ENCODE measurements around the gene BSG. TPM values are rescaled to one million over a fixed set of nuclear protein-coding genes. Genes with fewer than 3 reads are reported as not detected.

BSG gene
- polyA plus RNA-seq, 2 of the 4 experiments (the other 2 are of a cell fraction), result 285 to 579 TPM

DNA sequence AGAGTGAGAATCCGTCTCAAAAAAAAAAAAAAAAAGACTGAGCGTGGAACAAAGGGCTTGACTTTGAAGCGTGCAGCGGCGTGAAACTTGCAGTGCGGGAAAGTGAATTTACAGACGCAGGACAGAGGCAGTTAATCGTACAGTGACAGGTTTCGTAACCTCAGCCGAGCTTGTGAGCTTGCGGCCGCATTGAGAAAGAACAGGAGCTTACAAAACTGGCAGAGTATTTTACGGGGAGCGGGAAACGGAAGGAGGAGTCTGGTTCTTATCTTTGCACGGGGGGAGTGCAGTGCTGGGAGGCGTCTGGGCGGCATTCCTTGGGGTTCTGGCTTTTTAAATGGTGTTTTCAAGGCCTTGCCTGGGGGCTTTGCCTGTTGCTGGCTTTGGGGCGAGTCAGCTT is 6.0 kb upstream of the BSG start:
- ChIA-PET POLR2A (no interaction called here), CTCF (interaction anchor here (0.7 to 2.1 kb wide), 5 partner anchors 11 to 33 kb away, joined by 3 to 7 read pairs (median 4); no protein-coding TSS in a partner anchor)
- TF ChIP-seq CEBPB (IDR thresholded peaks at IDR 0.05), result 0 out of 4 replicates have a peak, but pooled peaks of 1 of the 2 experiments have one; percentile 9
- TF ChIP-seq E2F6 (IDR thresholded peaks at IDR 0.05; ENCODE audit: borderline replicate concordance, low read depth), result no peak
- no peaks in the 10 kb centered on the region for H3K9me3 ChIP-seq
- H3K4me2 ChIP-seq, result no peak overlapping the region
- WGBS (ENCODE audit: missing lambda C conversion rate), result 92% methylated on average over 19 of the region's 19 CpGs
- no peak for FAIRE-seq
- H3K4me1 ChIP-seq, result no peaks in the 10 kb centered on the region
- H3K4me3 ChIP-seq, result no peak overlapping the region
- no peak for ATAC-seq
- no peak for DNase-seq (ENCODE audit: low read depth in 1 of 2, low spot score in 1 of 2)
- no peak overlapping the region for H3K27ac ChIP-seq

DNA sequence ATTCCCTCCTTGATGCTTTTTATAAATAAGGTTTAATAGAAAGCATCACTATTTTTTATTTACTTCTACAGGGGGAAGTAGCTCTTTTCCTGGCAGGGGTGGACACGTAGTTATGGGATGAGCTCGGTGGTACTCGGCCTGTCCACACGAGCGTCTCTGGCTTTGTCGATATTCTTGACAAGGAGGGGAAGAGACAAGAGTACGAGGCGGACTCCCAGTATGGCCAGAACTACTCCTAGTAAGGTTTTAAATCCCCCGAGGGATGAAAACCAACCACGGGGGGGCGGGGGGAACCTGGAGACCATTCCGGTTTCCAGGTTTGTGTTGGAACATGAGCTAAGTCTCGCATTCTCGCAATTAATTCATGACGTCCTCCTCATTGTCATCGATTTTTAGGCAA is 5.6 kb upstream of the BSG start:
- no peak overlapping the region for H3K4me3 ChIP-seq
- POLR2A ChIA-PET, result no interaction called here
- no peak for ATAC-seq

GRCh38 chr19:567296-567900 is 5.0 kb upstream of the BSG start:
- FAIRE-seq (no peak), DNase-seq (ENCODE audit: low read depth in 1 of 2, low spot score in 1 of 2) (no peak), ATAC-seq (no peak)
- ChIA-PET CTCF (interaction anchor here (0.9 to 2.1 kb wide), 4 partner anchors 12 to 34 kb away, joined by 3 to 7 read pairs (median 4); no protein-coding TSS in a partner anchor), POLR2A (no interaction called here)
- H3K4me2 ChIP-seq, result no peak overlapping the region
- no peak overlapping the region for H3K4me3 ChIP-seq
- H3K4me1 ChIP-seq, result no peaks in the 10 kb centered on the region
- whole genome bisulfite sequencing (ENCODE audit: missing lambda C conversion rate), result 90% methylated on average over 22 of the region's 22 CpGs
- H3K27ac ChIP-seq, result no peak overlapping the region
- H3K9me3 ChIP-seq, result no peaks in the 10 kb centered on the region
- no peak for TF ChIP-seq KDM5A (IDR thresholded peaks at IDR 0.05)
- TF ChIP-seq TP53 (CRISPR knock-in tag; IDR thresholded peaks at IDR 0.05), result no peak
- no peak for TF ChIP-seq ELK1 (IDR thresholded peaks at IDR 0.05; ENCODE audit: low read depth, low read length)
- no peak for TF ChIP-seq CBX2 (IDR thresholded peaks at IDR 0.05; ENCODE audit: borderline replicate concordance, low read depth)
- TF ChIP-seq MAZ (IDR thresholded peaks at IDR 0.05; ENCODE audit: borderline replicate concordance, low read depth, low read length), result no peak
- no peak for TF ChIP-seq RARB (CRISPR knock-in tag; IDR thresholded peaks at IDR 0.05)
- TF ChIP-seq SMC3 (IDR thresholded peaks at IDR 0.05), result no peak
- no peak for TF ChIP-seq TFCP2L1 (CRISPR knock-in tag; IDR thresholded peaks at IDR 0.05)
- no peak for TF ChIP-seq CHD4 (IDR thresholded peaks at IDR 0.05; ENCODE audit: borderline replicate concordance)
- TF ChIP-seq, protein P1, sequence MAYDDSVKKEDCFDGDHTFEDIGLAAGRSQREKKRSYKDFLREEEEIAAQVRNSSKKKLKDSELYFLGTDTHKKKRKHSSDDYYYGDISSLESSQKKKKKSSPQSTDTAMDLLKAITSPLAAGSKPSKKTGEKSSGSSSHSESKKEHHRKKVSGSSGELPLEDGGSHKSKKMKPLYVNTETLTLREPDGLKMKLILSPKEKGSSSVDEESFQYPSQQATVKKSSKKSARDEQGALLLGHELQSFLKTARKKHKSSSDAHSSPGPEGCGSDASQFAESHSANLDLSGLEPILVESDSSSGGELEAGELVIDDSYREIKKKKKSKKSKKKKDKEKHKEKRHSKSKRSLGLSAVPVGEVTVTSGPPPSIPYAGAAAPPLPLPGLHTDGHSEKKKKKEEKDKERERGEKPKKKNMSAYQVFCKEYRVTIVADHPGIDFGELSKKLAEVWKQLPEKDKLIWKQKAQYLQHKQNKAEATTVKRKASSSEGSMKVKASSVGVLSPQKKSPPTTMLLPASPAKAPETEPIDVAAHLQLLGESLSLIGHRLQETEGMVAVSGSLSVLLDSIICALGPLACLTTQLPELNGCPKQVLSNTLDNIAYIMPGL (CRISPR knock-in tag; IDR thresholded peaks at IDR 0.05; ENCODE audit: borderline replicate concordance), result no peak
- TF ChIP-seq ZFP36 (IDR thresholded peaks at IDR 0.05; ENCODE audit: borderline replicate concordance, partially characterized antibody), result no peak

More for the DNA sequence above, 5.6 kb upstream of the BSG start:
- CTCF ChIA-PET, result interaction anchor here (0.7 to 2.1 kb wide), 5 partner anchors 11 to 34 kb away, joined by 3 to 7 read pairs (median 4); no protein-coding TSS in a partner anchor
- no peak for TF ChIP-seq RNF2 (IDR thresholded peaks at IDR 0.05; ENCODE audit: borderline replicate concordance, low read depth)
- TF ChIP-seq, protein P2, sequence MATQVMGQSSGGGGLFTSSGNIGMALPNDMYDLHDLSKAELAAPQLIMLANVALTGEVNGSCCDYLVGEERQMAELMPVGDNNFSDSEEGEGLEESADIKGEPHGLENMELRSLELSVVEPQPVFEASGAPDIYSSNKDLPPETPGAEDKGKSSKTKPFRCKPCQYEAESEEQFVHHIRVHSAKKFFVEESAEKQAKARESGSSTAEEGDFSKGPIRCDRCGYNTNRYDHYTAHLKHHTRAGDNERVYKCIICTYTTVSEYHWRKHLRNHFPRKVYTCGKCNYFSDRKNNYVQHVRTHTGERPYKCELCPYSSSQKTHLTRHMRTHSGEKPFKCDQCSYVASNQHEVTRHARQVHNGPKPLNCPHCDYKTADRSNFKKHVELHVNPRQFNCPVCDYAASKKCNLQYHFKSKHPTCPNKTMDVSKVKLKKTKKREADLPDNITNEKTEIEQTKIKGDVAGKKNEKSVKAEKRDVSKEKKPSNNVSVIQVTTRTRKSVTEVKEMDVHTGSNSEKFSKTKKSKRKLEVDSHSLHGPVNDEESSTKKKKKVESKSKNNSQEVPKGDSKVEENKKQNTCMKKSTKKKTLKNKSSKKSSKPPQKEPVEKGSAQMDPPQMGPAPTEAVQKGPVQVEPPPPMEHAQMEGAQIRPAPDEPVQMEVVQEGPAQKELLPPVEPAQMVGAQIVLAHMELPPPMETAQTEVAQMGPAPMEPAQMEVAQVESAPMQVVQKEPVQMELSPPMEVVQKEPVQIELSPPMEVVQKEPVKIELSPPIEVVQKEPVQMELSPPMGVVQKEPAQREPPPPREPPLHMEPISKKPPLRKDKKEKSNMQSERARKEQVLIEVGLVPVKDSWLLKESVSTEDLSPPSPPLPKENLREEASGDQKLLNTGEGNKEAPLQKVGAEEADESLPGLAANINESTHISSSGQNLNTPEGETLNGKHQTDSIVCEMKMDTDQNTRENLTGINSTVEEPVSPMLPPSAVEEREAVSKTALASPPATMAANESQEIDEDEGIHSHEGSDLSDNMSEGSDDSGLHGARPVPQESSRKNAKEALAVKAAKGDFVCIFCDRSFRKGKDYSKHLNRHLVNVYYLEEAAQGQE (IDR thresholded peaks at IDR 0.05), result no peak
- TF ChIP-seq NFE2L2 (conservative IDR thresholded peaks at IDR 0.05; ENCODE audit: low read length), result no peak
- TF ChIP-seq ZSCAN20 (CRISPR knock-in tag; IDR thresholded peaks at IDR 0.05), result no peak
- TF ChIP-seq NPAS2 (CRISPR knock-in tag; IDR thresholded peaks at IDR 0.05; ENCODE audit: borderline replicate concordance), result no peak
- TF ChIP-seq HDAC2 (IDR thresholded peaks at IDR 0.05), result no peak
- TF ChIP-seq MAFK (IDR thresholded peaks at IDR 0.05; ENCODE audit: partially characterized antibody), result no peak
- TF ChIP-seq MYC (IDR thresholded peaks at IDR 0.05; ENCODE audit: borderline replicate concordance, low read length), result no peak
- TF ChIP-seq GATA3 (IDR thresholded peaks at IDR 0.05; ENCODE audit: borderline replicate concordance), result no peak
- TF ChIP-seq FOXS1 (CRISPR knock-in tag; IDR thresholded peaks at IDR 0.05), result no peak
- no peak for TF ChIP-seq JUN (IDR thresholded peaks at IDR 0.05)
- TF ChIP-seq, protein P3, sequence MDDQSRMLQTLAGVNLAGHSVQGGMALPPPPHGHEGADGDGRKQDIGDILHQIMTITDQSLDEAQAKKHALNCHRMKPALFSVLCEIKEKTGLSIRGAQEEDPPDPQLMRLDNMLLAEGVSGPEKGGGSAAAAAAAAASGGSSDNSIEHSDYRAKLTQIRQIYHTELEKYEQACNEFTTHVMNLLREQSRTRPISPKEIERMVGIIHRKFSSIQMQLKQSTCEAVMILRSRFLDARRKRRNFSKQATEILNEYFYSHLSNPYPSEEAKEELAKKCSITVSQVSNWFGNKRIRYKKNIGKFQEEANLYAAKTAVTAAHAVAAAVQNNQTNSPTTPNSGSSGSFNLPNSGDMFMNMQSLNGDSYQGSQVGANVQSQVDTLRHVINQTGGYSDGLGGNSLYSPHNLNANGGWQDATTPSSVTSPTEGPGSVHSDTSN (IDR thresholded peaks at IDR 0.05), result no peak
- TF ChIP-seq, protein P4, sequence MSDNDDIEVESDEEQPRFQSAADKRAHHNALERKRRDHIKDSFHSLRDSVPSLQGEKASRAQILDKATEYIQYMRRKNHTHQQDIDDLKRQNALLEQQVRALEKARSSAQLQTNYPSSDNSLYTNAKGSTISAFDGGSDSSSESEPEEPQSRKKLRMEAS (IDR thresholded peaks at IDR 0.05), result no peak
- no peak for TF ChIP-seq CHD4 (IDR thresholded peaks at IDR 0.05; ENCODE audit: borderline replicate concordance)
- no peak for TF ChIP-seq POLR2AphosphoS2 (conservative IDR thresholded peaks at IDR 0.05; ENCODE audit: low read length)
- no peak for TF ChIP-seq RFX5 (IDR thresholded peaks at IDR 0.05)
- TF ChIP-seq FOSL2 (IDR thresholded peaks at IDR 0.05), result no peak
- TF ChIP-seq FOSL2 (CRISPR knock-in tag; IDR thresholded peaks at IDR 0.05), result no peak
- TF ChIP-seq EHMT2 (IDR thresholded peaks at IDR 0.05; ENCODE audit: low read depth), result no peak
- no peak for FAIRE-seq
- DNase-seq (ENCODE audit: low read depth in 1 of 2, low spot score in 1 of 2), result no peak
- WGBS (ENCODE audit: missing lambda C conversion rate), result 82% methylated on average over 16 of the region's 16 CpGs
- H3K4me1 ChIP-seq, result no peaks in the 10 kb centered on the region
- H3K4me2 ChIP-seq, result no peak overlapping the region
- no peaks in the 10 kb centered on the region for H3K9me3 ChIP-seq
- no peak overlapping the region for H3K27ac ChIP-seq

Data from A549 (cell line).